Ishikawa (cell line): ENCODE data around the gene ARHGDIA.

ENCODE experiments used
- EP300 ChIP-seq: IDR thresholded peaks from 2 replicates; pipeline ENCODE4 v1.6.1; 2012; ENCODE audit warnings: borderline replicate concordance
- RAD21 ChIP-seq: IDR thresholded peaks from 2 replicates; pipeline ENCODE4 v1.6.1; 2012; ENCODE audit warnings: low read depth
- TEAD4 ChIP-seq: IDR thresholded peaks from 2 replicates; pipeline ENCODE4 v1.6.1; 2012
- TF ChIP-seq, protein P1 (sequence below): IDR thresholded peaks from 2 replicates; pipeline ENCODE4 v1.6.1; 2012

DNA sequence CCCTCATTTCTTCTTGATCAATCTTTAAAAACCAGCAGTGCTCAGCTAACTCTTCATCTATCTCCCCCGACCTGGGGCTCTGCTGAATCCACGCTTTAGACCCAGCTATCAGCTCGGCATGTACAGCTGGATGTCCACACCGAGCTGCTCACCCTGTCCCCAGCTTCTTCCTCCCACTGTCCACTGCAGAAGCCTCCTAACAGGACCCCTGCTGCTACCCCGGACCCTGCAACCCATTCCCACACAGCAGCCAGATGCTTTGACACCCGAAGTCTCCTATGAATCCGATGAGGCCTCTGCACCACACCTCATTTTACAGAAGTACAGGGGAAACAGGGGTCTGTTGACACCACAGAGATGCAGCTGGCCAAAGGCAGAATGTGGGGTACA, 53.4 kb downstream of the ARHGDIA start:
- TF ChIP-seq RAD21 (no peak), TEAD4 (no peak), EP300 (no peak)
- TF ChIP-seq, protein P1, sequence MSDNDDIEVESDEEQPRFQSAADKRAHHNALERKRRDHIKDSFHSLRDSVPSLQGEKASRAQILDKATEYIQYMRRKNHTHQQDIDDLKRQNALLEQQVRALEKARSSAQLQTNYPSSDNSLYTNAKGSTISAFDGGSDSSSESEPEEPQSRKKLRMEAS, result no peak
